H1 (cell line): ENCODE data around the gene DOHH. TPM values are rescaled to one million over a fixed set of nuclear protein-coding genes. Genes with fewer than 3 reads are reported as not detected.

Experiments
- CTCF ChIA-PET: fragments of 300-600 bp; sonication (Branson Sonifier 250); formaldehyde crosslinking; loops from one replicate; lab custom pipeline; 2021; ENCODE audit not compliant: partially characterized antibody; lab: Charles Lee
- POLR2A ChIA-PET: fragments of 300-600 bp; sonication (Branson Sonifier 250); formaldehyde crosslinking; loops from one replicate; lab custom pipeline; 2021; ENCODE audit warnings: inconsistent platforms; ENCODE audit not compliant: partially characterized antibody; lab: Charles Lee
- DNase-seq, 2 experiments: peaks; one replicate each; pipeline versions ENCODE4 v3.0.0 to v3.0.0-alpha.2; 2010 to 2022; ENCODE audit warnings: low spot score in 2 of 2, low read depth in 1 of 2, mixed read lengths in 1 of 2
- FAIRE-seq: peaks from 2 replicates; lab custom pipeline; 2011; peaks lifted over from hg19 to GRCh38; lab: Jason Lieb, UNC
- H2AFZ ChIP-seq: 2 replicates; pipeline ENCODE4 v1.8.1; 2012; ENCODE audit warnings: low read length, inconsistent platforms
- H2AK5ac ChIP-seq: 2 replicates; pipeline ENCODE4 v1.6.1; 2013; ENCODE audit warnings: low read depth, low read length
- H2BK120ac ChIP-seq: replicated peaks from 2 replicates; pipeline ENCODE3; 2013; ENCODE audit warnings: low read depth, low read length, inconsistent platforms
- H2BK12ac ChIP-seq: 2 replicates; pipeline ENCODE4 v1.6.1; 2013; ENCODE audit warnings: low read depth, low read length
- H2BK15ac ChIP-seq: 2 replicates; pipeline ENCODE4 v1.6.1; 2013; ENCODE audit warnings: low read length
- H2BK20ac ChIP-seq: 2 replicates; pipeline ENCODE4 v1.6.1; 2013; ENCODE audit warnings: low read length
- H2BK5ac ChIP-seq: 2 replicates; pipeline ENCODE4 v1.6.1; 2013; ENCODE audit warnings: low read depth, low read length
- H3K14ac ChIP-seq: 2 replicates; pipeline ENCODE4 v1.6.1; 2013; ENCODE audit warnings: inconsistent platforms; ENCODE audit not compliant: insufficient read length
- H3K18ac ChIP-seq: 2 replicates; pipeline ENCODE4 v1.6.1; 2013; ENCODE audit warnings: low read length; ENCODE audit errors: extremely low read depth
- H3K23ac ChIP-seq: 2 replicates; pipeline ENCODE4 v1.6.1; 2013; ENCODE audit warnings: inconsistent platforms; ENCODE audit not compliant: insufficient read length
- H3K23me2 ChIP-seq: 2 replicates; pipeline ENCODE4 v1.6.1; 2013; ENCODE audit warnings: low read depth, low read length
- H3K27ac ChIP-seq: 2 replicates; pipeline ENCODE4 v1.6.1; 2011; ENCODE audit warnings: low read depth, low read length, inconsistent platforms
- H3K27me3 ChIP-seq, 4 experiments: replicated peaks in 1 of 4; 1 replicate in 1 of 4; 2 replicates in 3 of 4; pipeline versions ENCODE4 v1.6.1 to v1.8.1; 2011 to 2013; ENCODE audit warnings: low read length in 3 of 4, mild to moderate bottlenecking in 3 of 4, inconsistent platforms in 2 of 4, mixed read lengths in 2 of 4, moderate library complexity in 1 of 4; ENCODE audit not compliant: control insufficient read depth in 3 of 4, insufficient read depth in 3 of 4; ENCODE audit errors: extremely low read depth in 1 of 4
- H3K36me3 ChIP-seq, 4 experiments: 2 replicates each; pipeline versions ENCODE4 v1.6.1 to v1.8.1; 2011 to 2013; ENCODE audit warnings: mild to moderate bottlenecking in 4 of 4, low read length in 3 of 4, moderate library complexity in 2 of 4, control low read depth in 1 of 4, inconsistent platforms in 1 of 4; ENCODE audit not compliant: insufficient read depth in 4 of 4, control insufficient read depth in 2 of 4
- H3K4ac ChIP-seq: replicated peaks from 2 replicates; pipeline ENCODE3; 2013; ENCODE audit warnings: low read length, low read depth, mixed read lengths, inconsistent platforms; ENCODE audit not compliant: insufficient read length
- H3K4me1 ChIP-seq, 4 experiments: replicated peaks in 1 of 4; 1 replicate in 1 of 4; 2 replicates in 3 of 4; pipeline versions ENCODE4 v1.6.1 to v1.8.1; 2011 to 2013; ENCODE audit warnings: low read length in 3 of 4, inconsistent platforms in 2 of 4, mixed read lengths in 1 of 4; ENCODE audit not compliant: insufficient read depth in 4 of 4, control insufficient read depth in 3 of 4
- H3K4me2 ChIP-seq, 2 experiments: 2 replicates each; pipeline versions ENCODE4 v1.6.1 to v1.8.1; 2011 to 2013; ENCODE audit warnings: low read depth in 2 of 2, low read length in 2 of 2, control low read depth in 1 of 2, inconsistent platforms in 1 of 2, mild to moderate bottlenecking in 1 of 2; ENCODE audit not compliant: insufficient read depth in 1 of 2
- H3K4me3 ChIP-seq, 4 experiments: fragments of 200-600, 300-600 bp in 1 of 4; sonication (generic), shearing (Covaris generic), sonication (Bioruptor Twin) in 1 of 4; 2 replicates each; pipeline versions ENCODE4 v1.5.1 to v1.8.1; 2011 to 2016; ENCODE audit warnings: low read length in 4 of 4, low read depth in 3 of 4, control low read depth in 2 of 4, inconsistent platforms in 2 of 4, mild to moderate bottlenecking in 2 of 4, mixed read lengths in 1 of 4, moderate library complexity in 1 of 4; ENCODE audit not compliant: insufficient read depth in 2 of 4; ENCODE audit errors: extremely low read depth in 1 of 4
- H3K56ac ChIP-seq: replicated peaks from 2 replicates; pipeline ENCODE3; 2013; ENCODE audit warnings: low read depth, mild to moderate bottlenecking, mixed read lengths, low read length, inconsistent platforms; ENCODE audit not compliant: insufficient read length
- H3K79me1 ChIP-seq: 2 replicates; pipeline ENCODE4 v1.6.1; 2013; ENCODE audit warnings: low read depth, low read length, control low read depth
- H3K79me2 ChIP-seq, 2 experiments: 2 replicates each; pipeline versions ENCODE4 v1.6.1 to v1.8.1; 2012 to 2013; ENCODE audit warnings: low read length in 2 of 2, mild to moderate bottlenecking in 2 of 2, inconsistent platforms in 1 of 2; ENCODE audit not compliant: insufficient read depth in 2 of 2, control insufficient read depth in 1 of 2
- H3K9ac ChIP-seq, 4 experiments: replicated peaks in 1 of 4; 1 replicate in 1 of 4; 2 replicates in 3 of 4; pipeline versions ENCODE4 v1.6.1 to v1.8.1; 2011 to 2013; ENCODE audit warnings: low read depth in 3 of 4, low read length in 3 of 4, control low read depth in 2 of 4, mild to moderate bottlenecking in 2 of 4, moderate library complexity in 2 of 4, inconsistent platforms in 1 of 4; ENCODE audit errors: extremely low read depth in 1 of 4
- H3K9me3 ChIP-seq, 2 experiments: 2 replicates each; pipeline versions ENCODE4 v1.6.1 to v1.8.1; 2012 to 2013; ENCODE audit warnings: mild to moderate bottlenecking in 2 of 2, moderate library complexity in 2 of 2, control low read depth in 1 of 2, inconsistent platforms in 1 of 2, low read depth in 1 of 2, low read length in 1 of 2, mixed read lengths in 1 of 2; ENCODE audit not compliant: insufficient read depth in 2 of 2
- H4K20me1 ChIP-seq, 2 experiments: replicated peaks in 1 of 2; 2 replicates each; pipeline versions ENCODE3 to v1.8.1; 2011 to 2013; ENCODE audit warnings: inconsistent platforms in 2 of 2, low read length in 2 of 2, mild to moderate bottlenecking in 1 of 2; ENCODE audit not compliant: insufficient read depth in 2 of 2, control insufficient read depth in 1 of 2
- H4K5ac ChIP-seq: 2 replicates; pipeline ENCODE4 v1.6.1; 2013; ENCODE audit warnings: low read length, low read depth, mixed read lengths, inconsistent platforms; ENCODE audit not compliant: insufficient read length
- H4K8ac ChIP-seq: 2 replicates; pipeline ENCODE4 v1.8.0; 2013; ENCODE audit warnings: mild to moderate bottlenecking, moderate library complexity, low read length, inconsistent platforms; ENCODE audit not compliant: insufficient read depth; ENCODE audit errors: extremely low read depth
- H4K91ac ChIP-seq: replicated peaks from 2 replicates; pipeline ENCODE3; 2013; ENCODE audit warnings: low read length, mixed read lengths, inconsistent platforms; ENCODE audit not compliant: insufficient read length
- CREB1 ChIP-seq: IDR thresholded peaks from 2 replicates; pipeline ENCODE4 v1.6.1; 2012; ENCODE audit warnings: inconsistent platforms
- SP2 ChIP-seq: IDR thresholded peaks from 2 replicates; pipeline ENCODE4 v1.6.1; 2012; ENCODE audit warnings: mild to moderate bottlenecking, low read length, inconsistent platforms
- WGBS, 2 experiments: shearing (Covaris generic) in 1 of 2; methylation state at CpG; one replicate each; pipeline versions ENCODE4 v1.1.6 to v1.1.7; 2013 to 2015; ENCODE audit warnings: low lambda C conversion rate in 2 of 2, mixed read lengths in 2 of 2, inconsistent platforms in 1 of 2, low coverage in 1 of 2, missing lambda C conversion rate in 1 of 2; ENCODE audit not compliant: insufficient replicate concordance in 2 of 2, insufficient coverage in 1 of 2, insufficient read length in 1 of 2; ENCODE audit errors: extremely low coverage in 1 of 2, missing lambda C conversion rate in 1 of 2; 5-methylcytosine and 5-hydroxymethylcytosine counted together
- polyA plus RNA-seq, 7 experiments: library from polyadenylated mRNA; depleted of rRNA in 3 of 7; stranded (reverse) in 5 of 7; unstranded in 2 of 7; fragments of >200 nt in 5 of 7; fragments of 200-250 nt in 2 of 7; gene quantifications; 1 replicate in 5 of 7; 2 replicates in 1 of 7; 4 replicates in 1 of 7; pipeline versions ENCODE4 v1.2.1 to v1.2.3, GENCODE V29; 2011 to 2013; ENCODE audit warnings: missing spikeins in 2 of 7, mixed read lengths in 2 of 7
- total RNA-seq: library from RNA; stranded (reverse); fragmentation: NEBNext Ultra II Directional; extraction: Animal tissue kit (Norgen Biotek cat#: 25700); gene quantifications from 2 replicates; pipeline ENCODE4 v1.2.1, GENCODE V29; 2021

Gene DOHH
- total and polyA plus RNA-seq, 2 of the 8 experiments (the other 6 are each of a cell fraction or from before 2014, with no cell fraction given): 7.3 to 17.7 TPM

GRCh38 chr19:3538965-3539755 is 38.7 kb upstream of the DOHH start, which contains the start of gene TEKTIP1:
TSS of gene TEKTIP1 (plus strand) at chr19:3539174. CDS start at chr19:3539178, 4 bp downstream.
- no peak within 1 kb of the TSS for H3K27ac ChIP-seq
- peaks cover 8 to 16% of the 10 kb centered on the region in 2 experiments for H4K20me1 ChIP-seq

More at GRCh38 chr19:3538965-3539755, 38.7 kb upstream of the DOHH start, which contains the start of gene TEKTIP1:
- no peak within 1 kb of the TSS for H2BK20ac ChIP-seq
- H3K18ac ChIP-seq: no peak within 1 kb of the TSS
- FAIRE-seq (no peak), DNase-seq (peak in 1 of 2 experiments; percentile 66)
- H2AK5ac ChIP-seq: peak within 1 kb of the TSS; percentile 93
- H3K23ac ChIP-seq: no peak within 1 kb of the TSS
- H3K4me3 ChIP-seq: no peak within 1 kb of the TSS
- ChIA-PET CTCF (interaction anchor here (0.8 to 1.9 kb wide), 9 partner anchors 10 to 115 kb away, joined by 3 to 8 read pairs (median 3); no protein-coding TSS in a partner anchor), POLR2A (interaction anchor here (0.7 to 4.0 kb wide), 12 partner anchors 8 to 260 kb away, joined by 3 to 30 read pairs (median 4); partner anchors contain the start of genes FZR1 and MFSD12)
- no peaks in the 10 kb centered on the region for H3K79me2 ChIP-seq
- WGBS, 2 experiments: 74% methylated on average over 22 of the region's 28 CpGs; no CpG with 5 or more reads in 1 of the 2 experiments
- no peaks in the 10 kb centered on the region for H3K27me3 ChIP-seq
- no peak within 1 kb of the TSS for H4K91ac ChIP-seq
- H3K23me2 ChIP-seq: no peaks in the 10 kb centered on the region
- TF ChIP-seq SP2 (no peak), CREB1 (peak; percentile 22; the same call in 1 of the 2 replicates)
- no peak within 1 kb of the TSS; the same call in 1 of the 2 replicates for H2BK15ac ChIP-seq
- H2BK12ac ChIP-seq: no peak within 1 kb of the TSS
- H3K79me1 ChIP-seq: 0 out of 2 replicates have a peak, but pooled peaks cover 2% of the 10 kb centered on the region
- no peak within 1 kb of the TSS for H3K4ac ChIP-seq
- H3K9ac ChIP-seq: no peak within 1 kb of the TSS
- no peak within 1 kb of the TSS; a peak in 2 of 4 replicates for H3K4me2 ChIP-seq
- H2BK5ac ChIP-seq: no peak within 1 kb of the TSS
- H3K9me3 ChIP-seq: no peaks in the 10 kb centered on the region
- peaks cover 0 to 17% (median 5%) of the 10 kb centered on the region in 4 experiments; a peak in 3 of 8 replicates for H3K36me3 ChIP-seq
- H4K5ac ChIP-seq: no peak within 1 kb of the TSS
- no peak within 1 kb of the TSS; the same call in 1 of the 2 replicates for H4K8ac ChIP-seq
- no peak within 1 kb of the TSS for H3K14ac ChIP-seq
- peaks cover 3 to 11% (median 6%) of the 10 kb centered on the region in 4 experiments; a peak in 6 of 7 replicates for H3K4me1 ChIP-seq
- no peak within 1 kb of the TSS for H3K56ac ChIP-seq
- no peak within 1 kb of the TSS for H2BK120ac ChIP-seq
- no peak within 1 kb of the TSS for H2AFZ ChIP-seq
